Neural progenitor cell (in vitro differentiated cells): ENCODE measurements around the gene FYB1. TPM values are rescaled to one million over a fixed set of nuclear protein-coding genes. Genes with fewer than 3 reads are reported as not detected.

Experiments
- DNase-seq: peaks from one replicate; pipeline ENCODE4 v3.0.0-alpha.2; 2016; ENCODE audit warnings: low spot score
- H2AFZ ChIP-seq: fragments of 200-600 bp; sonication (generic); replicated peaks from 2 replicates; pipeline ENCODE4 v1.6.1; 2016; ENCODE audit warnings: antibody characterized with exemption
- H3F3A ChIP-seq: fragments of 200-600 bp; sonication (generic); 2 replicates; pipeline ENCODE4 v1.6.1; 2016; ENCODE audit warnings: antibody characterized with exemption, low read depth
- H3K27ac ChIP-seq: fragments of 200-600 bp; sonication (generic); 2 replicates; pipeline ENCODE4 v1.5.1; 2016; ENCODE audit warnings: mild to moderate bottlenecking
- H3K27me3 ChIP-seq: fragments of 200-600 bp; sonication (generic); 2 replicates; pipeline ENCODE4 v1.6.1; 2016; ENCODE audit warnings: mild to moderate bottlenecking, moderate library complexity
- H3K36me3 ChIP-seq: fragments of 200-600 bp; sonication (generic); 2 replicates; pipeline ENCODE4 v1.5.1; 2016
- H3K4me1 ChIP-seq: fragments of 200-600 bp; sonication (generic); 2 replicates; pipeline ENCODE4 v1.6.1; 2016; ENCODE audit warnings: mixed run types
- H3K4me2 ChIP-seq: fragments of 200-600 bp; sonication (generic); 2 replicates; pipeline ENCODE4 v1.6.1; 2016
- H3K4me3 ChIP-seq: fragments of 200-600 bp; sonication (generic); 2 replicates; pipeline ENCODE4 v1.5.1; 2016
- H3K79me2 ChIP-seq: fragments of 200-600 bp; sonication (generic); 2 replicates; pipeline ENCODE4 v1.6.1; 2016; ENCODE audit warnings: low read depth
- H3K9ac ChIP-seq: fragments of 200-600 bp; sonication (generic); 2 replicates; pipeline ENCODE4 v1.6.1; 2016
- H3K9me3 ChIP-seq: fragments of 200-600 bp; sonication (generic); 2 replicates; pipeline ENCODE4 v1.5.1; 2016; ENCODE audit warnings: low read depth
- H4K20me1 ChIP-seq: fragments of 200-600 bp; sonication (generic); 2 replicates; pipeline ENCODE4 v1.6.1; 2016; ENCODE audit warnings: low read depth
- H3K27ac Mint-ChIP-seq: 3 replicates; pipeline ENCODE4 v1.8.0; 2021; ENCODE audit warnings: mixed read lengths
- H3K27me3 Mint-ChIP-seq: 2 replicates; pipeline ENCODE4 v1.8.0; 2022; ENCODE audit warnings: low read depth, mild to moderate bottlenecking, inconsistent platforms, moderate library complexity, mixed read lengths; ENCODE audit not compliant: insufficient read depth
- H3K36me3 Mint-ChIP-seq: 3 replicates; pipeline ENCODE4 v1.8.0; 2021; ENCODE audit warnings: mixed read lengths
- H3K4me1 Mint-ChIP-seq: 3 replicates; pipeline ENCODE4 v1.8.0; 2021; ENCODE audit warnings: mixed read lengths
- H3K4me3 Mint-ChIP-seq: 3 replicates; pipeline ENCODE4 v1.8.0; 2021; ENCODE audit warnings: mild to moderate bottlenecking, moderate library complexity, mixed read lengths
- H3K9me3 Mint-ChIP-seq: 3 replicates; pipeline ENCODE4 v1.8.0; 2020; ENCODE audit warnings: mixed read lengths
- EZH2 ChIP-seq: fragments of 200-600 bp; sonication (generic); IDR thresholded peaks from 2 replicates; pipeline ENCODE4 v1.6.1; 2017; ENCODE audit warnings: antibody characterized with exemption, mild to moderate bottlenecking, moderate library complexity
- EZH2phosphoT487 ChIP-seq: fragments of 200-600 bp; sonication (generic); IDR thresholded peaks from 2 replicates; pipeline ENCODE4 v1.6.1; 2017; ENCODE audit warnings: antibody characterized with exemption
- total RNA-seq: library from RNA; depleted of rRNA; stranded (reverse); fragments of >200 nt; gene quantifications from 2 replicates; pipeline ENCODE4 v1.2.3, GENCODE V29; 2015; ENCODE audit warnings: low replicate concordance
- TF ChIP-seq, protein P1 (sequence below): fragments of 200-600 bp; sonication (generic); IDR thresholded peaks from 2 replicates; pipeline ENCODE4 v1.5.1; 2017; ENCODE audit warnings: antibody characterized with exemption, mild to moderate bottlenecking

FYB1 gene
- total RNA-seq, 1 donor from 2014 or later, result not detected

DNA sequence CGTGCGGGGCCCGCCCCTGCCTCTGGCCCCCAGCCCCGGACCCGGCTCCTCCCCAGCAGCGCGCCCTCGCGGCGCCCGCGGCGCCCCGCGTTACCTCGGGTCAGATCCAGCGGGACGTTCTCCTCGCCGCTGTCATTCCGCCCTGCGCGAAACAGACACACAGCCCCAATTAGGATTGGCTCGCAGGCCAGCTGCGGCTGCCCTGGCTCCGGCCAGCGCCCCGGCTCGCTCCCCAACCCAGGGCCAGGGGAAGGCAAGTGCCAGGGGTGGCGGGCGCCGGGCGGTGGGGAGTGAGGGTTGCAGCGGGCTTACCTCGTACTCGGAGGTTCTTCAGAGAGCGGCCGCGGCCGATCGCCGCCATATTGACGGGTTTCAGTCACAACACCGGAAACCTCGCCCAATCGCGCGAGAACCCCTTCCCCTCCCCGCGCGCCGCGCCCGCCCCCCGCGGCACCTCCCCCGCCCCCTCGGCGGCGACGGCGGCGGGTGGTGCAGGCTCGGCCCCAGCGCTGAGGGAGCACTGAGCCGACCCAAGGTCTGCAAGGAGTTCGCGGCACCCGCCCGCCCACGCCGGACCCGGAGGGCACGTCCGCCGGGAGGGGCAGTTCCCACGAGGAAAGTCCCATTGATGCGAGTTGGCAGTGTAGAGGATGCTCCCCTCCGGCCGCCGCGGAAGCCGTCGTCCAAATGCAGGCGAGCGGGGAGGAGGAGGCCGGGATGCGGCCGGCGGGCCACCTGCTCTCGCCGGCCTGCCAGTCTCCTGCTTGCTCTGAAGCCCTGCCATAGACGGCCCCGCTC is 145.1 kb downstream of the FYB1 start, which contains the start of gene RICTOR:
Gene RICTOR, minus strand, starts transcription at position 383 of the 798 bp plus-strand sequence. Its CDS starts 22 bp downstream, at position 361.
- H3K27me3 Mint-ChIP-seq, result peaks cover 7% of the 10 kb centered on the region
- Histone ChIP-seq H3K9ac (peak within 1 kb of the TSS; percentile 96), H3K4me1 (peaks cover 11% of the 10 kb centered on the region), H3K9me3 (no peaks in the 10 kb centered on the region), H3K4me3 (peak within 1 kb of the TSS; percentile 91), H3K79me2 (peaks cover 42% of the 10 kb centered on the region), H3K36me3 (no peaks in the 10 kb centered on the region), H3K27me3 (no peaks in the 10 kb centered on the region), H3K4me2 (peak within 1 kb of the TSS; percentile 77), H4K20me1 (peaks cover 17% of the 10 kb centered on the region), H3F3A (peaks cover 14% of the 10 kb centered on the region), H2AFZ (peak within 1 kb of the TSS; percentile 93), H3K27ac (peak within 1 kb of the TSS; percentile 98)
- peaks cover 16% of the 10 kb centered on the region for H3K4me1 Mint-ChIP-seq
- H3K27ac Mint-ChIP-seq, result peak within 1 kb of the TSS; percentile 98
- TF ChIP-seq, protein P1, sequence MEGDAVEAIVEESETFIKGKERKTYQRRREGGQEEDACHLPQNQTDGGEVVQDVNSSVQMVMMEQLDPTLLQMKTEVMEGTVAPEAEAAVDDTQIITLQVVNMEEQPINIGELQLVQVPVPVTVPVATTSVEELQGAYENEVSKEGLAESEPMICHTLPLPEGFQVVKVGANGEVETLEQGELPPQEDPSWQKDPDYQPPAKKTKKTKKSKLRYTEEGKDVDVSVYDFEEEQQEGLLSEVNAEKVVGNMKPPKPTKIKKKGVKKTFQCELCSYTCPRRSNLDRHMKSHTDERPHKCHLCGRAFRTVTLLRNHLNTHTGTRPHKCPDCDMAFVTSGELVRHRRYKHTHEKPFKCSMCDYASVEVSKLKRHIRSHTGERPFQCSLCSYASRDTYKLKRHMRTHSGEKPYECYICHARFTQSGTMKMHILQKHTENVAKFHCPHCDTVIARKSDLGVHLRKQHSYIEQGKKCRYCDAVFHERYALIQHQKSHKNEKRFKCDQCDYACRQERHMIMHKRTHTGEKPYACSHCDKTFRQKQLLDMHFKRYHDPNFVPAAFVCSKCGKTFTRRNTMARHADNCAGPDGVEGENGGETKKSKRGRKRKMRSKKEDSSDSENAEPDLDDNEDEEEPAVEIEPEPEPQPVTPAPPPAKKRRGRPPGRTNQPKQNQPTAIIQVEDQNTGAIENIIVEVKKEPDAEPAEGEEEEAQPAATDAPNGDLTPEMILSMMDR, result no peak
- TF ChIP-seq EZH2, result no peak
- no peak for TF ChIP-seq EZH2phosphoT487
- peak; percentile 95 for DNase-seq
- peaks cover 7% of the 10 kb centered on the region for H3K36me3 Mint-ChIP-seq
- H3K4me3 Mint-ChIP-seq, result peak within 1 kb of the TSS; percentile 99
- H3K9me3 Mint-ChIP-seq, result no peaks in the 10 kb centered on the region

- no peaks in the 10 kb centered on the region for H3K9me3 ChIP-seq
These were observed 145.7 kb downstream of the FYB1 start for GRCh38 chr5:39073767-39074016.

DNA sequence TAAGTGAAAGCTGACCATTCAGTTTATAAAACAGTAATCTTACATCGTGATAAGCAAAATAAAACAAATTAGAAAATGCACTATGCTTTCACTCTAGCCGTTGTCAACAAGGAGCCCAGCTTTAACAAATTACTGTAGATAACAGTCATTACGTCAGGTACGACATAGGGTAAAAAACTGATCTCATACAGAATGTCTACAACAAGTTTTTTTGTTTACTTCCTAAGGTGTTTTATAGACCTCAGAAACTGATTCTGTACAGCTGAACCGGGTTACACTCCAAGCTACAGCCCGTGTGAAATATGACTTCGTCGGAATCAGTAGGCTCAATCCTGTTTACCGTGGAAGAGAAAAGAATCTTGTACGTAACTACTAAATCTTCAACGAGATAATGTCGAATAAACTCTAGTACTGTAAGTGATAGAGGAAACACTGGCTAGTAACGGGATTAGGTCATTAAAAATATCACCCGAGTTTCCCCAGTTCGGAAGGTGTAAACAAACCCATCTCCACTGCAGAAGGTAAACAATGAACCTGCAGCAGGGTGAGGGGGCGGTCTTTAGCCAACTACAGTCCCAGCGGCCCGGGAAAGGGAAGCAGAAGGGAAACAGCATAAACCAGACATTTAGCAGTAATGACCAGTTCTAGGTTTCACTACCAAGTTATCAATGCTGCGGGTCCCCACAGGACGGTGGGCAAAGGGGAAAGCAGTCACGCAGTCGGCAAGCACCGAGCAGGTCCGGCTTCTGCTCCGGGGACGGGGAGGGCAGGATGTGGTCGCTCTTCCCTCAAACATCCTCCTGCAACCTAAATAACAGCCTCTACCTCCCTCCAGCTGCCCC is 146.2 kb downstream of the FYB1 start:
- Mint-ChIP-seq H3K4me3 (peak overlapping the region; percentile 97), H3K27me3 (peaks cover 7% of the 10 kb centered on the region), H3K36me3 (peaks cover 15% of the 10 kb centered on the region), H3K4me1 (peaks cover 16% of the 10 kb centered on the region), H3K9me3 (no peaks in the 10 kb centered on the region), H3K27ac (peak overlapping the region; percentile 95)
- Histone ChIP-seq H3K79me2 (peaks cover 53% of the 10 kb centered on the region), H3K36me3 (no peaks in the 10 kb centered on the region), H3K27me3 (no peaks in the 10 kb centered on the region), H3K9me3 (no peaks in the 10 kb centered on the region), H2AFZ (peak overlapping the region; percentile 93), H3K27ac (peak overlapping the region; percentile 98), H3K4me2 (peak overlapping the region; percentile 77), H3K4me3 (peak overlapping the region; percentile 91), H3K4me1 (peaks cover 11% of the 10 kb centered on the region), H3F3A (peaks cover 14% of the 10 kb centered on the region), H3K9ac (peak overlapping the region; percentile 96), H4K20me1 (peaks cover 17% of the 10 kb centered on the region)
- TF ChIP-seq, protein P1, result no peak
- no peak for TF ChIP-seq EZH2
- no peak for TF ChIP-seq EZH2phosphoT487
- DNase-seq, result peak; percentile 63

More at GRCh38 chr5:39073767-39074016, 145.7 kb downstream of the FYB1 start:
- H4K20me1 ChIP-seq, result peaks cover 17% of the 10 kb centered on the region
- H3K79me2 ChIP-seq, result peaks cover 48% of the 10 kb centered on the region
- peak overlapping the region; percentile 91 for H3K4me3 ChIP-seq
- no peaks in the 10 kb centered on the region for H3K27me3 ChIP-seq
- H2AFZ ChIP-seq, result peak overlapping the region; percentile 93
- H3K27ac ChIP-seq, result peak overlapping the region; percentile 98
- TF ChIP-seq EZH2phosphoT487, result no peak
- peak overlapping the region; percentile 96 for H3K9ac ChIP-seq
- DNase-seq, result no peak
- H3K4me1 Mint-ChIP-seq, result peaks cover 16% of the 10 kb centered on the region
- H3K27ac Mint-ChIP-seq, result peak overlapping the region; percentile 95
- H3K36me3 ChIP-seq, result no peaks in the 10 kb centered on the region
- peak overlapping the region; percentile 97 for H3K4me3 Mint-ChIP-seq
- no peaks in the 10 kb centered on the region for H3K9me3 Mint-ChIP-seq
- H3K27me3 Mint-ChIP-seq, result peaks cover 7% of the 10 kb centered on the region
- H3K4me2 ChIP-seq, result peak overlapping the region; percentile 77
- peaks cover 11% of the 10 kb centered on the region for H3K4me1 ChIP-seq
- H3K36me3 Mint-ChIP-seq, result peaks cover 10% of the 10 kb centered on the region
- peaks cover 14% of the 10 kb centered on the region for H3F3A ChIP-seq
